Stimulated activated CD8-positive, alpha-beta memory T cell treated with anti-CD3 and anti-CD28 coated beads, Interleukin-4, amount 100 ng/mL, for 48 hours (primary cell): Measurements from ENCODE around the gene TTLL8.

Experiments
- DNase-seq: peaks from one replicate; pipeline ENCODE4 v3.0.0-alpha.2; 2020

The TTLL8 gene

DNA sequence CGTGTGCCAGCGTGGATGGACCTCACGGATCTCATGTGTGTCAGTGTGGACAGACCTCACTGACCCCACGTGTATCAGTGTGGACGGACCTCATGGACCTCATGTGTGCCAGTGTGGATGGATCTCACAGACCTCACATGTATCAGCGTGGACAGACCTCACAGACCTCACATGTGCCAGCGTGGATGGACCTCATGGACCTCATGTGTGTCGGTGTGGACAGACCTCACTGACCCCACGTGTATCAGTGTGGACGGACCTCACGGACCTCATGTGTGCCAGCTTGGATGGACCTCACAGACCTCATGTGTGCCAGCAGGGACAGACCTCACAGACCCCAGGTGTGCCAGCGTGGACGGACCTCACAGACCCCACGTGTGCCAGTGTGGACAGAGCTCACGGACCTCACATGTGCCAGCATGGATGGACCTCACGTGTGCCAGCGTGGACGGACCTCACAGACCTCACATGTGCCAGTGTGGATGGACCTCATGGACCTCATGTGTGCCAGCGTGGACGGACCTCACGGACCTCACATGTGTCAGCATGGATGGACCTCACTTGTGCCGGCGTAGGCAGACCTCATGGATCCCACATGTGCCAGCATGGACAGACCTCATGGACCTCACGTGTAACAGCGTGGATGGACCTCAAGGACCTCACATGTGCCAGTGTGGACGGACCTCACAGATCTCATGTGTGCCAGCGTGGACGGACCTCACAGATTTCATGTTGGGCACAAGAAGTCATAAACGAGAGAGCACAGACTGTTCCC, 18.2 kb downstream of the TTLL8 start:
- no peak for DNase-seq

DNA sequence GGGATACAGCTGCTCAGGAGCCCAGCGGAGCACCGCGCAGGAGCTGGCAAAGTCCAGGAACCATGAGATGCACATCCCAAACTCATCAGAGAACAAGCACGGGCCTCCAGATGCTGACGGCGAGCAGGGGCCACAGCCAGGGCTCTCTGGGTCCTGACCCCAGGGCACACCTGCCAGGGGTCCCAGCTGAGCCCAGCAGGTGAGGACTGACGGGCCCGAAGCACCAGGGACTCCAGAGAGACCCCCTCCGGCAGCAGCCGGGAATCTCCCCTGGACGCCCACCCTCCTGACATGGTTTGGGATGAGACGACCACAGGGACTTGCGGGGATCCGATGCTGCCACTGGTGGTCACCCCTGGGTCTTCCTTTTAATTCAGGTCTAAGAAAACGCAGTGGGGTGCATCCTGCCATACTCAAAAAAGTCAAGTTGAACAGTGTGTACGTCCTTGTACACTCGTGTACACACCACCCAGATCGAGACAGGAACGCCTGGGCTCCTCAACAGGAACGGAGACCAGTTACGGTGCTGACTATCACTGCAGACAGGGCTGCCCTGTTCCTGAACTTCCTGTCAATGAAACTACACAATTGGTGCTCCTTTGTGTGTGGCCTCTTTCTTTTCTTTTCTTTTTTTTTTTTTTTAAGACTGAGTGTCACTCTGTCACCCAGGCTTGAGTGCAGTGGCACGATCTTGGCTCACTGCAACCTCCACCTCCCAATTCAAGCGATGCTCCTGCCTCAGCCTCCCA, 21.9 kb downstream of the TTLL8 start:
- no peak for DNase-seq

DNA sequence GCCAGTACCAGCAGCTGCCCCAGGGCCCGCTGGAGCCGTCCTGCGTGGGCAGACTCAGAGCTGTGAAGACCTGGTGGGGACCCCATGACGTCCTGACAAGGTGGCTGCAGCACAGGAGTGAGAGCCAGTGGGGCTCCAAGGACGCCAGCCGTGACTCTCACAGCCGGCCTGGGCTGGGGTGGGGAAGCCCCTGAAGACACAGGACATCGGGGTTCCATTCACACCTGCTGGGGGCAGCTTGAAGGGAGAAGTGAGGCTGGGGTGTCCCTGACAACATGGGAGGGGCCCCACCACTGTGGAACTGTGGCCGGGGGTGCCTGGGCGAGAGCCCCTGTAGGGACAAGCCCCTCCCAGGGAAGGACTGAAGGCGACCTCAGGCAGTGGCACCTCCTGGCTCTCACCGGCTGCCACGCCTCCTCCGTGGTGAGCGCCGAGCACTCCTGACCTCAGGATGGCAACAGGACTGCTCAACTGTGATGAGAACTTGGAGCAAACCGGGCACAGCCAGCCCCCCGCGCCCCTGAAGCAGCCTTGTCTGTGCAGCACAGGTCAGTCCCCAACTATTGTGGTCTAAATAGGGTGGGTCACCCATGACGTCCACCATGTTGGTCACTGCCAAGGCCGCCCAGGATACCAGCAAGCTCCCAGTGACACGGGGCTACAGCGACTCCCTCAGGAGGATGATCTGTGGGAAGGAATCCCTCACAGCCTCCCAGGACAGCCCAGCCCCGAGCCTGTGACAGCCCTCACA, 22.8 kb downstream of the TTLL8 start:
- DNase-seq, result no peak

- no peak for DNase-seq
Observed at GRCh38 chr22:50034126-50035081, 23.7 kb downstream of the TTLL8 start.

DNA sequence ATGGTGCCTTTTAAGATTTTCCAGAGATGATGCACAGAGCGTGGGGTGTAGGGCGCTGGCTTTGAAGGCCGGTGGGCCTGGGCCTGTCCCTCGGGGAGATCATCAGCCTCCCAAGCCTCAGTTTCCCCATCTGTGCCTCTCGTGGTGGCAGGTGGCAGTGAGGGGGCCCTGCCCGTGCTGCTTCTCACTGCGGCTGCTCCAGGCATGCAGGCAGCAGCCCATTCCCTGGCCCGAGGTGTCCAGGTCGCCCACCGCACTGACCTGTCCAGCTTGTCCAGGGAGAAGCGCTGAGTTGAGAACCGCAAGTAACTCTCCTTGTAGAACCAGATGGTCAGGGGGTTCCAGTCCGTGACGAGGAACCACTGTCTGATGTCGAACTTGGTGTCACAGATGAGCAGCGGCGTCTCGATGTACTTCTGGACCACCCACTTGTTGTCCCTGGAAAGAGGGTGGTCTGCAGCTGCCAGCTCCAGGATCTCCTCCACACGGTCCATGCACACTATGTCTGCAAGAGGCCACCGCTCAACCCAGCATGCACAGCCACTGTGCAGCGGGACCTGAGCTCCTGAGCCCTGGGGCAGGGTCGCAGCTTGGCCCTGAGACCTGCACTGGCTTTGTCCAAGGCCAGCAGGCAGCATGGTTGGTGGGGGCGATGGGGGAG, 25.0 kb downstream of the TTLL8 start:
- no peak for DNase-seq

DNA sequence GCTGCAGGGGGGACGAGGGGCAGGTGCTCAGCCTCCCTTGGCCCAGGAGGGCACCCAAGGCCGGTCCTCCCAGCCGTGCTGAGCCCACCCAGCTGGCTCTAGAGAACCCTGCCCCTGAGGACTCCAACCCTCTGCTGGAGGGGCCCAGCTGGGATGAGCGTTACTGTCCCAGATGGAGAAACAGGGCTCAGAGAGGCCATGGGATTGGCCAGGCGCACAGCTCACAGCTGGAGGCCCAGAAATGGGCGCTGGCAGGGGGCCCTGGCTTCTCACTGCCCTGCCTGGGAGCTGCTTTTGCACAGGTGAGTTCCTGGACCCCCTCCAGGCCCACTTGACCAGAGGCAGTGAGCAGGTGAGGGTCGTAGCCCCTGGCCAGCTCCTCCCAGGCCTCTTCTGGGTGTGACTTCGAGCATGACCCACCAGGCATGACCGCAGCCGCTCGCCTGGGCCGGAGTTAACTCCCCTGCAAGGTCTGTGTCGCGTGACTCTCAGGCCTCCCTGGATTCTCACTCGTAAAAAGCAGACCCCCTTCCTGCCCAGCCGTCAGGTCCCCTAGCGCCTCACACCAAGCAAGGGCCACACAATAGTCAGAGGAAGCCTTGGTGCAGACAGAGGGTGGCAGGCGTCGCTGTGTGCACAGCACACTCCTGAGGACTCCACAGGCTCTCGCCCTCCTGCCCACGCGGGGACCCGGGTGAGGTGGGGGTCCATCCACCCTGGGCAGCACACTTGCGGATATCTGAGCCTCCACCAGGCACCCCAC, 25.8 kb downstream of the TTLL8 start:
- DNase-seq, result no peak

GRCh38 chr22:50031189-50032091, 26.7 kb downstream of the TTLL8 start:
- no peak for DNase-seq

DNA sequence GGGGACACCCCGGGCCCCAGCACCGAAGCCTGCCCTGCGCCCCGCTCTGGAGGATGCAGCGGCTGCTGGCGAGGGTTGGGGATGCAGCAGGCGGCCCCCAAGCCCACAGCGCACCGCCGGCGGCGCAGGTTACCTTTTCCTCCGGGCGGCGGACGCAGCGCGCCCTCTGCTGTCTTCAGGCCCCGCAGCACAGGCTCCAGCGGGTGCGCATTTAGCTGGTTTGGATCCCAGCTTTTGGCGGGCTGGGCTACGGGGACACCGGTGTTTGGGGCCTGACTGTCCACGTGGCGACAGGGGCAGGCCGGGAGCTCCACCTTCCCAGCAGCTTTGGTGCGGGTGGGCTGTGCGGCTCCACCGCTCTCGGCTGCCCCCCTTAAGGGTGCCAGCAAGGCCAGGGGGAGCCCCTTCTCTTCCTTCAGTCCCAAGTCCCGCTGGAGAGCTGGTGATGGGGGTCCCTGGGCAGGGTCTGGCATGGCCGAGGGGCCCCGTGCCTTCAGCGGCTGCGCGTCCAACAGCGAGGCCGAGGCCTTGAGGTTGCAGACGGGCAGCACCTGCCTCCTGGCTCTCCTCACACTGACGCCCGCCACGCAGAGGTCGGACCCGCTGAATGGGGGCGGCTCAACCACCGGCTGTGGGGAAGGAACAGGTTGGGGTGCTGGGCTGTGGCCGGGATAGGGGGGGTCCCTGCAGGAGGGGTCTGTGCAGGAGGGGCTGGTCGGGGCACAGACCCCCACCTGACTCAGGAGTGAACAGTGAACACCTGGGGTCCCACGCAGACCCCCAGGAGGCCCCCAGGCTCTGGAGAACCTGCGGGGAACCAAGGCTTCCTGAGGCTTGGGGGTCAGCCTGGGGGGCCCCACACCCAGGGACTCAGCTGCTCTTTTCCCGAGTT, 27.6 kb downstream of the TTLL8 start:
- DNase-seq, result peak; percentile 90

GRCh38 chr22:50027639-50028537, 30.2 kb downstream of the TTLL8 start:
- peak; percentile 61 for DNase-seq

GRCh38 chr22:50025993-50026392, 32.1 kb downstream of the TTLL8 start:
- DNase-seq, result no peak

DNA sequence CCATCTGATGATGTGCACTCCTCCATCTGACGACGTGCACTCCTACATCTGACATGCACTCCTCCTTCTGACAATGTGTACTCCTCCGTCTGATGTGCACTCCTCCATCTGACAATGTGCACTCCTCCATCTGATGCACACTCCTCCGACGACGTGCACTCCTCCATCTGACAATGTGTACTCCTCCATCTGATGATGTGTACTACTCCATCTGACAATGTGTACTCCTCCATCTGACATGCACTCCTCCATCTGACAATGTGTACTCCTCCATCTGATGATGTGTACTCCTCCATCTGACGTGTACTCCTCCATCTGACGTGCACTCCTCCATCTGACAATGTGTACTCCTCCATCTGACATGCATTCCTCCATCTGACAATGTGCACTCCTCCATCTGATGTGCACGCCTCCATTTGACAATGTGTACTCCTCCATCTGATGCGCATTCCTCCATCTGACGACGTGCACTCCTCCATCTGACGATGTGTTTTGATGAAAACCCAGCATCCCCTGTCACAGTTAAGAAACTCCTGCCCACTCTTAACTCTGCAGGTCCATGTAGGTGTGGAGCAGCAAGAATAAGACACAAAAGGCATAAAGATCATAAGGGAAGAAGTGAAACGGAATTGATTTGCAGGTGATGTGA, 35.8 kb downstream of the TTLL8 start:
- no peak for DNase-seq

GRCh38 chr22:50020606-50021005, 37.5 kb downstream of the TTLL8 start:
- DNase-seq, result no peak

- no peak for DNase-seq
Observed at GRCh38 chr22:50019316-50019715, 38.8 kb downstream of the TTLL8 start.

DNA sequence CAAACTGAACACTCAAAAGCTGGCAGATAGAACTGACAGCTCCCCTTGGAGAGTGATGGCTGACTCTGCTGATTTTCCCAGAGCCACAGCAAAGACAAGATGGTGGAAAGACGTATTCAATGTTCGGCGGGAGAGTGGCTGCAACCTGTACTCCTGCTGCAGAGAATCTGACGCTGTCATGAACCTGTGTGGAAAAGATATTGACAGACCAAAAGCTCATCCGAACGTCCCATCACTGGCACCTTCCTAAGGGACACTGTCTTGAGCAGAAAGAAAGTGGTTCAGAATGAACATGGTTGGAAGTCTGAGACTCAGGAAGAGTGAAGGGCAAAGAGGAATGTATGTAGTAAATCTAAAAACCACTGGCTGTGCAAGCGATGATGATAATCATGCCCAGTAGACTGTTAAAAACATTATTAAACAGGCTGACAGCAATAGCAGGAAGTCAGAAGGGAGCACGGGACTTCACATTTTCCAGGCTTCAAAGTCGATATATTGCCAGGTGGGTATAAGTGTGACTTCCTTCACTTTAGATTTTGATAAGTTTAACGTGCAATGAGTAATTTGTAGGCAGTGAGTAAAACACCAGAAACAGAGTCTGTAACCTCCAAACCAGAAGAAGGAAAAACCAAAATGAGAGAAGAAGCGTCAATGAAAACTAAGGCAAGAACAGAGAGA, 39.4 kb downstream of the TTLL8 start:
- DNase-seq, result no peak

DNA sequence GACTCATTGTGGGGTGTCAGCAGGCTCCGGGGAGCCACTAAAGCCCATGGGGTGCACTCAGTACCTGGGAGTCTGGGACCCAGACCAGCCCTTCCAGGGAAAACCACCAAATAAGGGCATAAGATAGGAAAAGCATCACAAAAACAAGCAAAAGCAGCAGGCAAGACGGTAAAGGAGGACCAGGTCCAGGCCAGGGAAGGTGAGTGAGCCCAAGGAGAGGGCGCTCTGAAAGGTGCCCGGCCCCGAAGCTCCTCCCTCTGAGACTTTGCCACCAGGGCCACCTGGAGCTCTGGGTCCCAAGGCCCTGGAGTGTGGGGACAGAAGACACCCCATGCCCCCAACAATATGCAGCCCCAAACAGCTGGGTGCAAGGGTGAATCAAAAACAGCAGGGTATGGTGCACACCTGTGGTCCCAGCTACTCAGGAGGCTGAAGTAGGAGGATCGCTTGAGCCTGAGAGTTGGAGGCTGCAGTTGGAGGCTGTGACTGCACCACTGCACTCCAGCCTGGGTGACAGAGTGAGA, 40.3 kb downstream of the TTLL8 start:
- DNase-seq, result no peak

GRCh38 chr22:50016988-50017700, 41.0 kb downstream of the TTLL8 start:
- DNase-seq, result peak; percentile 88
